Limb (tissue), 2 donors: ENCODE results near the gene COX5A.

Experiments used
- DNase-seq, 2 donors: peaks; one replicate each; pipeline ENCODE4 v3.0.0-alpha.2; 2016; ENCODE audit errors: extremely low spot score in 2 of 2

The COX5A gene

DNA sequence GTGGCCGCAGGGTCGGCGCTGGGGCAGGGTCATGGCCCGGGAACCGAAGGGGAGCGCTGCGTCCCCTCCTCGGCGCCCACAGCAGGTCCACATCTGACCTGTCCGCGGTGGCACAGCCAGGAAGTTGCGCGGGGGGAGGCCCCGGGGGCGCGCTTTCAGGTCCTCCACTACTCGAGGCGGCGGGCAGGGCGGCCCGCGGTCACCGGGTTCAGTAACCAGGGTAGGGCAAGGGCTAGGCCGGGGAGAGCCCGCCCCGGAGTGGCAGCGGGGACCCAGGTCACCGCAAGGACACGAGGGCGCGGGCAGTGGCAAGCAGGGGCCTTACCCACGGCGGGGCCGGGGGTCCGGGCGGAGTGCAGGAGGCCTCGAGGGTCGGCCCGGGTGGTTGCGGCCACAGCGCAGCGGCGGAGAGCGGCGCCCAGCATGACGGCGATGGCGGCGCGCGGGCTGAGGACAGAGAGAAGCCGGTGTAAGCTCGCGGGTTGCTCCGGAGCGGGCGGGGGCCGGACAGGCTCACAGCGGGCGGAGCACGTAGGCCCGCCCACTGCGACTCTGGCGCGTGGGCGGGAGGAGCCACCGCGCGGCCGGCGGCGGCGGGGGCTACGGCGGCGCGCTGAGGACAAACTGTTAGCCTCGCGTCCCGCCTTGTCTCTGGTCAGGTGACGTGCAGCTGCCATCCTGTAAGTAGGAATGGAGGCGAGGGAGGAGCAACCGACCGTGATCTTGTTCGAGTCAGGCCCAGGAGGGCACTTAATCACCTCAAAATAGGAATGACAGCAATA, at the start of gene COX5A:
TSS of gene COX5A (minus strand) at position 484 of the 782 bp plus-strand sequence. CDS start at position 425, 59 bp downstream.
- DNase-seq: peak; percentile 96 to 97

DNA sequence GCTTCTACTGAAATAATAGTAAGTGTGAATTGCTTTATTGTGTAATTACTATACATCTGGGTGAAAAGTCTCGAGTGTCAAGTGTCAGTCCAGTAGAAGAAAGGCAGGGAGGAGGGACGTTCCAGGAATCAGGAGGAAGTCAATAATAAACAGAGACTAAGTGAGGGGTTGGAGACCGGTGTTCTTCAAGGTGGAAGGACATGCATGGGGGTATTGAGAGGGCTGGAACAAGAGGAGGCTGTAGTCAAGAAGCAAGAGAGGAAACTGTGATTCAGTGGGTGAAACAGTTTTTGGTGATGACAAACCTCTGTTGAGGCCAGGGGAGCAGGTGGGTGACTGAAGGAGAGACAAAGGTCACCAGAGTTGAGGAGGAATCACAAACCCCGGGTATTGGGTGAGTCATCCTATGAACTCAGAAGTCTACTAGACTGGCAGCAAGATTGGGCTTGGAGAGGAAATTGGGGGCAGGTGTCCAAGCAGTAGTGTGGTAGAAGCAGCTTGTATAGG, 45.9 kb upstream of the COX5A start:
- DNase-seq: no peak

DNA sequence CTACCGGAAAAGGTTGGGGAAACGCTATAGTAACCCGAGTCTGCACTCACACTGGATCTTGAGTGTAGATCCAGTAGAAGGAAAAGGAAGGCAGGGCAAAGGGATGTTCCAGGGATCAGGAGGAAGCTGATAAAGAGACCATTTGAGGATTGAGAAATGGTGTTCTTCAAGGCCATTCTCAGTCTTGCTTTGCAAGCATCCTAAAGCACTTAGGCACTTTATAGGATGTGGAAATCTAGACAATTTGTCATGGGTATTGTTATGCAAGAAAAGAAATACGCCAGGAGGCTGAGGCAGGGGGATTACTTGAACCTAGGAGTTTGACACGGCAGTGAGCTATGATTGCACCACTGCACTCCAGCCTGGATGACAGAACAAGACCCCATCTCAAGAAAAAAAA, 44.3 kb upstream of the COX5A start:
- DNase-seq: no peak

DNA sequence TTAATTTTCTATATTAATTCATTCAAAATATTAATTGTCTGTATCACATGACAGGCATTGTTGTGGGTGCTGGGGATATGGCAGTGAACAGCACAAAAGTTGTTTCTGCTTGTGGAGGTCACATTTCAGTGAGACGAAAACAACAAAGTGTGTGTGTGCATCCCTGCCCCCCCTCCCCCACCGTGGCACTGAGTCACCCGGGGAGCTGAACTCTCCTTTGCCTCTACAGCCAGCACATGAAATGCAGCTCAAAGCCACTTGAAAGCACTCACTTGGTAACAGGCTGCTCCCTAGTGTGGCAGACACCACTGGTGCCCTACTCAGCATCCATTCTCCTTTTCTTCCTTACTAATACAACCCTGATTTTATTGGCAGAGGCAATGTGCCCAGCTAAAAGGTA, 40.6 kb upstream of the COX5A start:
- DNase-seq: no peak

DNA sequence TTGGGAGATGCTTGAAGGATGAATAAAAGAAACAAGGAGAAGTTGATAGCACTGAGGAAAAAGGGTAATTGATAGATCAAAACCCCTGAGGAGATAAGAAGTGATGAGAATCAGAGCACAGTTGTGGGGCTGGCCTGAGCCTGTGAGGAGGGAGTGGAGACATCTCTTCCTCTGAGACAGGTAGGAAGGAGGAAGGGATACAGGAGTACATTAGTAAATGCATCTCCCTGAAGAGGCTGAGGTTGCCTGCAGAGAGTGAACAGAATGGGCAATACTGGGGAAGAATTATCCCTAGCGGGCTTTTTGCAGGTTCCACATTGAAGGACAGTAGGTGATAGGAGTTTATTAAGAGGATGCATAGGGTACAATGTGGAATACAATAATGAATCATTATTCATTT, 40.2 kb upstream of the COX5A start:
- DNase-seq: no peak

DNA sequence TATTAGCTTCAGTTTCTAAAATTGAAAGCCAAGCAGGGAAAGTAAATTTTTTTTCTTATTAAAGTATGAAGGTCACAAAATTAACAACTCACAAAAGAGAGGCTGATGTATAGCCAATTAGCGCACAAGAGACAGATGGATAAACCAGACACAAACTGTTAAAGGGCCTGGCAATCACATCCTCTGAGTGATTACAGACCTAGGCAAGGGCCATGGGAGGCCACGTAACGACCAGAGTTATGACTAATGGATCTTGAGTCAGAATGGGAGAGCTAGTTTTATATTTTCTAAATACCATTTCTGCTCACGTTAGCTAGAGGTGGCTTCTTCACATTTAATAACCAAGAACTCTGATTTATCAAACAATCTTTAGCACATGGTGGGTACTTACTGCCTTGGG, 39.7 kb upstream of the COX5A start:
- DNase-seq: no peak

DNA sequence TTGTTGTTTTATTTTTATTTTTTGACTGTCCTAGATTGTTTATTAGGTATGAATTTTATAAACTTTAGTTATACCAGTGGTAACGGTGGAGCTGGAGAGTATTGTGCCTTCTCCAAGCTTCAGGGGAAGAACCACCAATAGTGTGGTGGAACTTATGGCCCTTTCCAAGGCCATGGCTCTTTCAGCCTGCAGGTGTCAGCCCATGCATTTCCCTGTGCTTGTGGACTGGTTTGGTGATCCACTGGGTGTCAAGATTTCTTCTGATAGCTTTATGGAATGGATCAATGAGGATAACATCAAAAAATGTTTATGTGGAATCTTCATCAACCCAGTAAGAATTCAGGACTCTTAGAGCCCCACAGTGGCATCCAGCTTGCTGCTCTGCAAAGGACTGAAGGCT, 38.3 kb upstream of the COX5A start:
- no peak for DNase-seq

DNA sequence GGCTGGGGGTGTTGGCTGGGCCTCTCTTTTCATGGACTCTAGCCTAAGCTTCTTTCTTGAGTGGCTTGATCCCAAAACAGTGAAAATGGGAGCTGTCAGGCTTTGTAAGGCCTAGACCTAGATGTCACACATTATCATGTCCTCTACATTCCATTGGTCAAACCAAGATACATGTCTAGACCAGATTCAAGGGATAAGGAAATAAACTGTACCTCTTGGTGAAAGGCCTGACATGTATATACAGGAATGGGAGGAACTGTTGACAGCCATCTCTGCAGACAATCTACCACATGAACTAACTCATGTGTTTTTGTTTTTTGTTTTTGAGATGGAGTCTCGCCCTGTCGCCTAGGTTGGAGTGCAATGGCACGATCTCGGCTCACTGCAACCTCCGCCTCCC, 29.8 kb upstream of the COX5A start:
- DNase-seq: no peak

DNA sequence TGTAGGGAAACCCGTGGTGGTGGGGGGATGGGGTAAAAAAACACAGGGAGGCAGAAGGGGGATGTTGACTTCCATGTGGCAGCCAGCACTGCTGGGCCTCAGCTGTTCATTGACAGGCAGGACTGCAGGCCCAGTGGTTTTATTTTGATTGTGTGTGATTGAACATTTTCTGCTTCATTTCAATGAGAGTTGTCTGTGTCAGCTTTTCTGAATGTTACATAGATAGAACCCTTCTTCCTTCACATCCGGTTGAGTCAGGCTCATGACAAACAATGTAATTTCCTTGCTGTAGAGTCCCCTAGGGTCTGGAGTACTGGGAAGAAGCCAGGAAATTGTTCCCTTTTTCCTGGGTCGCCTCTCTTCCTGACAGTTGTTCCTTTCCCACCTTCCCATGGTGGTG, 26.9 kb upstream of the COX5A start:
- no peak for DNase-seq

DNA sequence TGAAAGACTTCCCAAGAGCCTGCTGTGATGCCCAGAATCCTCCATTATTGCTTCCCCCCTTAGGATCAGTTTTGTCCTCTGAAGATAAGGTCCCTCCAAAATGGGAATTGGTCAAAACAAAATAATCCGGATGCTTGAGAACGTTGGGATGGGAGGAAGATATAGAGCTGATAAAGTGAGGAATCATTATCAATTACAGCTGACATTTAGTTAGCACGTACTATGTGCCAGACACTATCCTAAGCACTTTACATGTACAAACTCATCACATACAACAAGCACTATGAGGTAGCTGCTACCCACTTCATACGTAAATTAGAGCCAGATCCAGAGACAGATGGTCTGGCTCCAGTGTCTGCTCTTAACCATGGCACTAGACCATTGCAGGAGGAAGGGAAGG, 25.3 kb upstream of the COX5A start:
- no peak for DNase-seq

DNA sequence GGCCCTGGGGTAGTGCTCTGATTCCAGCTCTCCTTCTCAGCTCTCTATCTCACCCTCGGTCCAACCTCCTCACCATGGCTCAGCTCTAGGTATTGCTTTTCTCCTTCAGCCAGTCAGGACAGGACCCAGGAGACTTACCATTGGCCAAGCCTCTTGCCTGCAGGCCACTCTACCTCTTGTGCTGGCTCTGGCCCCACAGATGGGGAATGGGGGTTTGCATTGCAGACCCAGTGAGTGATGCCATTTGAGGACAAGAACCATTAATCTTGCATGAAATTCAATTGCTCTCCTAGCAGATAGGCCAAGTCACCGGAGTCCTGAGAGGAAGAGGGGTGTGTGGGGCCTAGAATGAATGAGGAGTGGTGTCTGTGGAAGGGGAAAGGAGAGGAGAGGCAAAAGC, 24.8 kb upstream of the COX5A start:
- DNase-seq: no peak

DNA sequence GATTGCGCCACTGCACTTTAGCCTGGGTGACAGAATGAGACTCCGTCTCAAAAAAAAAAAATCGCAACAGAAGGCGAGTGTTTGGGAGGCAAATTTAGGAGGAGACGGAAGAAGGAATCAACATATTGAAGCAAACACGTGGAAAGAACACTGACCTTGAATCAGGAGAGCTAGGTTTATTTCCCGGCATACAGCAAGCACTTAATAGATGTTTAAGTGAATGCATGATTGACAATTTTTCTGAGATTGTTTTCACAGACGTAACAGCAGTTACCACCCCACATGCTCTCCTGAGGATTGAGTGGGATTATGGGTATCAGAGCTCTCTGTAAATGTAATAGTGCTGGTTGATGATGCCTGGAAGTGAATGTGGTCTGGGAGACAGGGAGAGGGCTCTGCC, 24.3 kb upstream of the COX5A start:
- no peak for DNase-seq

DNA sequence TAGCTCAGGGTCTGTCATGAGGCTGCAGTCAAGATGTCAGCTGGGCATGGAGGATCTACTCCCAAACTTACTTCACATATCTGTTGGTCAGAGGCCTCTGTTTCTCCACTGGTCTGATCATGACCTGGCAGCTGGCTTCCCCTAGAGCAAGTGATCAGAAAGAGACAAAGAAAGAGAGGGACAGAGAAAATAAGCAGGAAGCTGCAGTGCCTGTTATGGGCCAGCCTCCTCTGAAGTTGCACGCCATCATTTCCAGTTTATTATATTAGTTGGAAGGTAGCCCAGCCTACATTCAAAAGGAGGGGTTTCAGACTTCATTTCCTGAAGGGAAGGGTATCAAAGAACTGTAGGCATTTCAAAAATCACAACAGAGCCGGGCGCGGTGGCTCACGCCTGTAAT, 23.7 kb upstream of the COX5A start:
- DNase-seq: no peak

DNA sequence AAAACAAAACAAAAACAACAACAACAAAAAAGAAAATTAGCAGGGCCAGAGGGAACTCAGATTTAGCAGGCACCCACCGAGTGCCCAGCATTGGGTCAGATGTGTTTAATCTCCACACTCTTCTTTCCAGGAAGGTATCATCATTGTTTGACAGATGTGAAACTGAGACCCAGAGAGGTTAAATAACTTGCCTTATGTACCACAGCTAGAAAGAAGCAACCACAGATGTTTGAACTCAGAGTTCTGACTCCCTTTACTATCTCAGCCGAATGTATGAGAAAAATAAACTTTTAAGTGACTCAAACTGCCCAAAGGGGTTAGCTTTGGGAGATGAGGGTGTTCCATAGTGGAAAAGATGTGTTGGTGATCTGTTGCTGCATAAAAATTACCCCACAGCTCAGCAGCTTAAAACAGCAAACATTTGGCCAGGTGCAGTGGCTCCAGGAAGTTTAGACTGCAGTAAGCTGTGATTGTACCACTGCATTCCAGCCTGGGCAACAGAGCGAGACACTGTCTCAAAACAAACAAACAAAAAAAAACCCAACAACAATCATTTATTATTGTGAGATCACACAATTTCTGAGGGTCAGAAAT, 23.2 kb upstream of the COX5A start:
- DNase-seq: no peak

DNA sequence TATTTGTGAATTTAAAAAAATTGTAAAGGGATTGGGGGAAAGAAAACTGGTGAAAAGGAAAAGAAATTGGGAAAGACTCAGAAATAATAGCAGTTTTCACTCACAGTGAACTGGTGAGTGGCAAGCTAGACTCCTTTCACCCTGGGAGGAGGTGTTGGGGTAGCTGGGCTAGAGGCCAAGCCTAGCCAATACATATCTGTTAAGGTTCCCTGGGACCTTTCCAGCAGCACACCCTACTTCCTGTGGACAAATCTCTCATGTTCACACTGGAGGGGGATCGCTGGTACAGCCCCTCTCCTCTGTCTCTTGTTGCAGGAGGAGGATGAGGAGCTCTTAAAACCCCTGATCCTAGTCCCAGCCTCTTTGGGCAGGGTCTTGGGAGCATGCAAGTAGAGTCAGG, 22.4 kb upstream of the COX5A start:
- DNase-seq: no peak

DNA sequence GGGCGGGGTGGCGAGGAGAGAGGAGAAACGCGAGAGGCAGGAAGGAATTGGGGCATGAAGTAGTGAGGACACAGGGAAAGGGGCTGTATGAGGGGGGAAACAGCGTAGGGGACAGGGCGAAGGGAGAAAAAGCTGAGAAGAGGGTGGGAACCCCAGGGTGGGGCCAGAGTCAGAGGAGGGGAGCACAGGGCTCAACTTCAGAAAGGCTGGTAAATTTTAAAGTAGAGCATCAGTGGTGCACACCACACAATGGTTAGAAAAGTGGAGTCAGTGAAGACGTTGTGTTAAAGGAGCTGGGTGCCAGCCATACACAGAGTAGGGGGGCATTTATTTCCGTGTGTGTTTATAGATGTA, 21.7 kb upstream of the COX5A start:
- no peak for DNase-seq

DNA sequence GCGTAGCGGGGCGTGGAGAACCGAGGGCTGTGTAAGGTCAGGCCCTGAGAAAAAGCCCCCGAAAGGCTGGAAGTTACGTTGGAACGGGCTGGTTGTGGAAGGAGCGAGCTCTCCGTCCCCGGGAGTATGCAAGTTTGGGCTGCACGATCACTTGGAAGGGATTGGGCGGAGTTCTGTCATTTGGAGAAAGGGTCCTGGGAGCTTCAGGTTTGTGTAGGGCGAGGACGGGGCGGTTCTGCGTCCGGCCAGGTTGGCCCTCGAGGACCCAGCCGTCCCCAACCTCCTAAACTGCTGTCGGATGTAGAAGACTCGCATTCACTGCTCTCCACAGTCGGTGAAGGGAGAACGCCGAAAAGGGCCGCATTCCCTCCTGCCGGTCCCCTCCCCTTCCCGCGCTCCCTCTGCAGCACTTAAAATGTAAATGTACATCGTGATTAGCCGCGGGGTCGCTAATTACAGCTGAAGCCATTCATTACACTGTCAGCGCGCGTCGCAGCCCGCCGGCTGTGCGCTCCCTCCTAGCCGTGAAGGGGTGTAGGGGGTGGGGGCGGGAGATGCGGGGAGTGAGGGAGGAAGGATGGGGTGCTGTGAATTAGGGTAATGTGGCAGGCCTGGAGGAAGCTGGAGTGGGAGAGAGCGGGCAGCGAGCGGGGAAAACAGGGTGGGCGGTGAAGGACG, 21.2 kb upstream of the COX5A start:
- DNase-seq: peak in 1 of 2 donors; percentile 66

DNA sequence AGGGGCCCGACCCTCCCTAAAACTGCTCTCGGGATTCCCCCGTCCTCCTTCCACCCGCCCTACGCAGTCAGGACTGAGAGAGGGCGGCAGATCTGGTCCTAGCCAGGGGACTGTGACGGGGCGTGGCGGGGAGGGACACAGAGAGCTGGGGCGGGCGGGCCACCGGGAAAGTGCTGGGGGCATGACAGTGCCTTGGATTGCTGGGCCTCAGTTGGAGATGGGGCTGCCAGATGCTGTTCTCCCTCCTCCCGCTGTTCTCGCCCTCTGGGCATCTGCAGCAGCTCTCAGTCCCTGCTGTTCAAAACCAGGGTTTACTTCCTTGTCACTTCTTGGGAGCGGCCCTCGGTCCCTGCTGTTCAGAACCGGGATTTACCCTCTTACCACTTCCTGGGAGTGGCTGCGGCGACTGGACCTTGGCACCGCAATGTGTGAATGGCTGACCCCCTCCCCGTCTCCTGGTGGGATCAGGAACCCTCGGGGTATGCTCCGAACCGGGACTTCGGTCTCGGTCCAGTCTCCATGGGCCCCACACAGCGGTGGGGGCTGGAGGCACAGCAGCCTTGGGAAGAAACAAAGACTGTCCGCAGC, 20.5 kb upstream of the COX5A start:
- peak in 1 of 2 donors; percentile 56 for DNase-seq

DNA sequence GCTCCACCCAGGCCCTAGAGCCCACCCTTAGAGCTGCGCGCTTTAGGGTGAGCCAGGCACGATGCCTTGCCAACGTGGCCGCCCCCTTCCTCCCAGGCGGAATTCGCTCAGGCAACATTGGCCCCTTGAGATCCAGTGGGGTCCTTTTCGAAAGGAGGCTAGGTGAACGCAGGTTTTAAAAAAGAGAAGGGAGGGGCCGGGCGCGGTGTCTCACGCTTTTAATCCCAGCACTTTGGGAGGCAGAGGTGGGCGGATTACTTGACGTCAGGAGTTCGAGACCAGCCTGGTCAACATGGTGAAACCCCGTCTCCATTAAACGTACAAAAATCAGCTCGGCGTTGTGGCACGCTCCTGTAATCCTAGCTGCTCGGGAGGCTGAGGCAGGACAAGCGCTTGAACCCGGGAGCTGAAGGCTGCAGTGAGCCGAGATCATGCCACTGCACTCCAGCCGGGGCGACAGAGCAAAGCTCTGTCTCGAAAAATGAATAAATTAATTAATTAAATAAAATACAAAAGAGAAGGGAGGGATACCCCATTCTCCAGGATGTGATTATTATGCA, 19.7 kb upstream of the COX5A start:
- no peak for DNase-seq

DNA sequence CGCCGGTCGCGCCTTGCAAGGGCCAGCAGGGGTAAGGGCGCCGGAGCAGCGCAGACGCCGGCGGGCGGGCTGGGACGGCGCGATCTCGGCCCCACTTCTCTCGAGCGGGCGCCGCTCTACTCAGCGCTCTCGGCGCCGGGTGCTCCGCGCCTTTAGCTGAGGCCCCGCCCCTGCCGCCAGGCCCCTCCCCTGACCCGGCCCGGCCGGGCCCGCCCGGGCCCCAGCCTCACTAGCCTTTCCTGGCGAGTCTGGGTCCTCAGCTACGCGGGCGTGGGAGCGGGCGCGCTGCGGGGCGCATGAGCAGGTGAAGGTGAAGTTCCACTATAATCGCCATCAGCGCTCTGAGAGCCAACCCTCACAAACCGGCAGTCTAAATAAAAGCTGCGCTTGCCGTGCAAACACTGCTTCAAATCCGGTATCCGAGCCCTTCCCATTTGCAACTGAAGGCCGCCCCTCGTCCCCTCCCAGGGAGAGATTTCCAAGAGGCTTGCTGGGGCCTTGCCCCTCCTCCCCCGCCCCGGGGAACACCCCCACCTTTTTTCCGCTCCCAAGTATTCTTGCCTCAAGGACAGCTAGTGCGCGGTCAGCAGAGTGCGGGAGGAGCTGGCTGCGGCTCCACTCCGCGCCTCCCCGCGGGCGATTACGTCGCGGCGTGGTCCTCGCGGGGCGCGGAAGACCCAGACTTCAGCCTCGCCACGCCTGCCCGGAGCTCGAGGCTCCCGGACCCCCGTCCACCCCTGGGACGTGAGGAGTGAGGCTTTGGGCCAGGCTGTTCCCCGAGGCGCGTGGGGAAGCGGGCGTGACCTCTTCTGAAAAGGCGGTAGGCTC, 19.0 kb upstream of the COX5A start, which contains the start of gene RPP25:
TSS of gene RPP25 (minus strand) at position 125 of the 828 bp plus-strand sequence. CDS start 189 bp downstream, outside the sequence.
- peak; percentile 12 to 79 for DNase-seq
